H1 (cell line): ENCODE measurements around the gene BRD7. TPM values are rescaled to one million over a fixed set of nuclear protein-coding genes. Genes with fewer than 3 reads are reported as not detected.

ENCODE experiments used
- CBX5 ChIP-seq: fragments of 300-800, 300-1000 bp; sonication (generic); IDR thresholded peaks from 2 replicates; pipeline ENCODE4 v1.7.1; 2016; ENCODE audit warnings: antibody characterized with exemption, low read length, low read depth
- CREB1 ChIP-seq: IDR thresholded peaks from 2 replicates; pipeline ENCODE4 v1.6.1; 2012; ENCODE audit warnings: inconsistent platforms
- KDM1A ChIP-seq: fragments of 200-600, 300-600 bp; sonication (generic); IDR thresholded peaks from 2 replicates; pipeline ENCODE4 v1.7.1; 2016; ENCODE audit warnings: mild to moderate bottlenecking, low read length, borderline replicate concordance
- NRF1 ChIP-seq: IDR thresholded peaks from 2 replicates; pipeline ENCODE4 v1.6.1; 2011; ENCODE audit warnings: mild to moderate bottlenecking, low read depth, low read length, improper control_type of control experiment
- RBBP5 ChIP-seq: IDR thresholded peaks from 2 replicates; pipeline ENCODE4 v1.7.1; 2012; ENCODE audit warnings: low read depth, mild to moderate bottlenecking, inconsistent platforms, low read length, moderate library complexity, borderline replicate concordance
- RXRA ChIP-seq: IDR thresholded peaks from 2 replicates; pipeline ENCODE4 v1.6.1; 2011; ENCODE audit warnings: low read depth, mild to moderate bottlenecking, low read length, moderate library complexity; ENCODE audit not compliant: insufficient read depth
- polyA plus RNA-seq, 7 experiments: library from polyadenylated mRNA; depleted of rRNA in 3 of 7; stranded (reverse) in 5 of 7; unstranded in 2 of 7; fragments of >200 nt in 5 of 7; fragments of 200-250 nt in 2 of 7; gene quantifications; 1 replicate in 5 of 7; 2 replicates in 1 of 7; 4 replicates in 1 of 7; pipeline versions ENCODE4 v1.2.1 to v1.2.3, GENCODE V29; 2011 to 2013; ENCODE audit warnings: missing spikeins in 2 of 7, mixed read lengths in 2 of 7
- total RNA-seq: library from RNA; stranded (reverse); fragmentation: NEBNext Ultra II Directional; extraction: Animal tissue kit (Norgen Biotek cat#: 25700); gene quantifications from 2 replicates; pipeline ENCODE4 v1.2.1, GENCODE V29; 2021

The BRD7 gene
- total and polyA plus RNA-seq, 2 of the 8 experiments (the other 6 are each of a cell fraction or from before 2014, with no cell fraction given): 42.5 to 120 TPM

GRCh38 chr16:50302472-50303005, 66.2 kb downstream of the BRD7 start (continued):
- TF ChIP-seq KDM1A (no peak), RXRA (no peak), NRF1 (no peak), CBX5 (no peak), RBBP5 (no peak), CREB1 (no peak)
